Superior temporal gyrus (tissue), 1 donor: Measurements from ENCODE around the gene RNPEPL1.

Experiments
- DNase-seq: peaks from one replicate; pipeline ENCODE4 v3.0.0-alpha.2; 2016; ENCODE audit errors: extremely low spot score

Gene RNPEPL1

GRCh38 chr2:240591784-240592183, 23.5 kb downstream of the RNPEPL1 start:
- DNase-seq = no peak

GRCh38 chr2:240593026-240593702, 24.9 kb downstream of the RNPEPL1 start:
- DNase-seq = peak; percentile 23

GRCh38 chr2:240593703-240594451, 25.6 kb downstream of the RNPEPL1 start:
- DNase-seq = no peak

- DNase-seq = no peak
These were observed 26.5 kb downstream of the RNPEPL1 start for GRCh38 chr2:240594511-240595380.

- DNase-seq = no peak
These were observed 27.2 kb downstream of the RNPEPL1 start for GRCh38 chr2:240595381-240596079.

- DNase-seq = no peak
These were observed 27.8 kb downstream of the RNPEPL1 start for GRCh38 chr2:240596080-240596460.

- peak; percentile 66 for DNase-seq
These were observed 28.2 kb downstream of the RNPEPL1 start for GRCh38 chr2:240596491-240596931.

GRCh38 chr2:240597054-240597418, 28.8 kb downstream of the RNPEPL1 start:
- no peak for DNase-seq

GRCh38 chr2:240597419-240598181, 29.3 kb downstream of the RNPEPL1 start:
- no peak for DNase-seq

- DNase-seq = no peak
These were observed 30.1 kb downstream of the RNPEPL1 start for GRCh38 chr2:240598311-240598911.

GRCh38 chr2:240599141-240599583, 30.9 kb downstream of the RNPEPL1 start:
- DNase-seq = no peak

- no peak for DNase-seq
These were observed 32.2 kb downstream of the RNPEPL1 start for GRCh38 chr2:240600451-240600961.

- DNase-seq = no peak
These were observed 33.0 kb downstream of the RNPEPL1 start for GRCh38 chr2:240601061-240601830.

- DNase-seq = no peak
These were observed 33.5 kb downstream of the RNPEPL1 start for GRCh38 chr2:240601831-240602160.

GRCh38 chr2:240602266-240603050, 34.2 kb downstream of the RNPEPL1 start:
- DNase-seq = no peak

GRCh38 chr2:240603081-240603835, 35.0 kb downstream of the RNPEPL1 start:
- DNase-seq = no peak

GRCh38 chr2:240603846-240604245, 35.6 kb downstream of the RNPEPL1 start:
- DNase-seq = no peak
